ENCODE data around the gene MADD.

Gene MADD

GRCh38 chr11:47280099-47280498, 10.2 kb downstream of the MADD start:
- no peak overlapping the region for H3K4me3 ChIP-seq (replicated peaks; ENCODE audit: low read depth, low read length)
- TF ChIP-seq CTCF (IDR thresholded peaks at IDR 0.05; ENCODE audit: low read length, missing control alignments), result no peak
- no peak for DNase-seq (ENCODE audit: low read depth)

DNA sequence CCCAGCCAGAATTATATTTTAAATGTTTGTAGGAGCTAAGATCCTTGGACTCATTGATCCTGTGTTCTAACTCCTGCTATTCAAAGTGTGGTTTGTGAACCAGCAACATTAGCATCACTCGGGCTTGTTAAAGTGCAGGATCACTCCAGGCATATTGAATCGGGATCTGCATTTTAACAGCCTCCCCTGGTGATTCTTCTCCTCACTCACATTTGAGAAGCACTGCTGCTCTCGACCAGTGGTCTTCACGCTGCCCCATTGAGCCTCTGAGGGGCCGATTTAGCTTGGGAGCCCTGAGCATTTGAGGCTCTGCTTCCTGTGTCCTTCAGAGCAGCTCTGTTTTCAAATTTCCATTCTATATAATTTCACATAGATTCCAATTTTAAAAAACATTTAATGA, 10.9 kb downstream of the MADD start:
- H3K4me3 ChIP-seq (replicated peaks; ENCODE audit: low read depth, low read length), result no peak overlapping the region
- no peak for DNase-seq (ENCODE audit: low read depth)
- no peak for TF ChIP-seq CTCF (IDR thresholded peaks at IDR 0.05; ENCODE audit: low read length, missing control alignments)

- H3K4me3 ChIP-seq (replicated peaks; ENCODE audit: low read depth, low read length), result no peak overlapping the region
- no peak for DNase-seq (ENCODE audit: low read depth)
- no peak for TF ChIP-seq CTCF (IDR thresholded peaks at IDR 0.05; ENCODE audit: low read length, missing control alignments)
Observed at GRCh38 chr11:47282462-47282861, 12.5 kb downstream of the MADD start.

DNA sequence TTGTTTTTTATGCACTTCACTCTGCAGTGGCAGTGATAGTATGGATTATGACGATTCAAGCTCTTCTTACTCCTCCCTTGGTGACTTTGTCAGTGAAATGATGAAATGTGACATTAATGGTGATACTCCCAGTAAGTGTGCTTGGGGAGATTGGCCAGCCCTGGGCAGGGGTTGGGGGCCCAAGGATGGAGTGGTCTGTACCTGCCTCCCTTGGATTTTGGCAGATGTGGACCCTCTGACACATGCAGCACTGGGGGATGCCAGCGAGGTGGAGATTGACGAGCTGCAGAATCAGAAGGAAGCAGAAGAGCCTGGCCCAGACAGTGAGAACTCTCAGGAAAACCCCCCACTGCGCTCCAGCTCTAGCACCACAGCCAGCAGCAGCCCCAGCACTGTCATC, 14.2 kb downstream of the MADD start:
- no peak for TF ChIP-seq CTCF (IDR thresholded peaks at IDR 0.05; ENCODE audit: low read length, missing control alignments)
- DNase-seq (ENCODE audit: low read depth), result no peak
- H3K4me3 ChIP-seq (replicated peaks; ENCODE audit: low read depth, low read length), result no peak overlapping the region

DNA sequence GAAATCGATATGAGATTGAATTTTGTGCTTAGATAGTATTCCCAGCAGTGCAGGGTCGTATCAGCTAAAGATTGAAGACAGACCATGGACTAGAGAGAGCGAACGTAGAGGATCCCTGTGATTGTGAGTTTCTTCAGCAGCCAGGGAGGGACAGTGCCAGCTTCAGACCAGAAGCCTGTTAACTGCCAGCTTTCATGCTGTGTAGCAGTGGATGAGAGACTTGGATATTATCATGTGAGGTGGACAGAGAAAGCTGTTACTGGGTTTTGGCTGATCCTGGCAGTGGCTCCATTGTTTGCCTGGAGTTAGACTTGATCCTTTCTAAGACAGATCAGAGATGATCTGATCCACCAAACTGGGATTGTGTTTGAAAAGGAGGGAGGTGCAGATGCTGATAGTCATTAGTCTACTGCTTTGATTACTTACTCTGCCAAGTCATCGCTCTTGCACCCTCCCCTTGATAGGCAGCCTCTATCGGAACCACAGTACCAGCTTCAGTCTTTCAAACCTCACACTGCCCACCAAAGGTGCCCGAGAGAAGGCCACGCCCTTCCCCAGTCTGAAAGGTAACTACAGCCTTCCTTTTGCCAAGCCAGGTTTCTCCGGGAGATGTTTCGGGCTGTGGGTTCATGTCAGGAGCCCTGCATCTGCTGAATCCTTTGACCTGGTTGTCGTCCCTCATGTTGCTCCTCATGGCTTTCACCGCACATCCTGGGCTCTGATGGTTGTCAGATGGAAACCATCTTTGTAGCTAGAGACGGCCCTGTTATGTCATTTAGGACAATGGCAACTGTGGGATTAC, 16.2 kb downstream of the MADD start:
- no peak overlapping the region for H3K4me3 ChIP-seq (replicated peaks; ENCODE audit: low read depth, low read length)
- DNase-seq (ENCODE audit: low read depth), result no peak
- TF ChIP-seq CTCF (IDR thresholded peaks at IDR 0.05; ENCODE audit: low read length, missing control alignments), result no peak

DNA sequence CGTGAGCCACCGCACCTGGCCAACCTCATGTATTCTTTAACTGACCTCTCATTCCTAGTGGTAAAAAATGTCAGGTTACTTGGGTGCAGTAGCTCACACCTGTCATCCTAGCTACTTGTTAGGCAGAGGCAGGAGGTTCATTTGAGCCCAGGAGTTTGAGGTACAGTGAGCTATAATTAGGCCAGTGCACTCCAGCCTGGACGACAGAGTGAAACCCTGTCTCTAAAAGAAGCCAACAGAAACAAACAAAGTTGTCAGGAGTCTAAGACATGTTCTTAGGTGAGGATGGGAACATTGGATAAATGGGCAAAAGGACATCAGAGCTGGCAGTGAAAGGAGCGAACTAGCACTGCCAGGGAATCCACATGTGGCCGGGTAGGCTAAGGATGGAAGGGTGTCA, 18.1 kb downstream of the MADD start:
- no peak for TF ChIP-seq CTCF (IDR thresholded peaks at IDR 0.05; ENCODE audit: low read length, missing control alignments)
- DNase-seq (ENCODE audit: low read depth), result no peak
- no peak overlapping the region for H3K4me3 ChIP-seq (replicated peaks; ENCODE audit: low read depth, low read length)

- no peak for TF ChIP-seq CTCF (IDR thresholded peaks at IDR 0.05; ENCODE audit: low read length, missing control alignments)
- no peak for DNase-seq (ENCODE audit: low read depth)
- no peak overlapping the region for H3K4me3 ChIP-seq (replicated peaks; ENCODE audit: low read depth, low read length)
Observed at GRCh38 chr11:47289856-47290255, 19.9 kb downstream of the MADD start.
